Activated CD8-positive, alpha-beta memory T cell treated with anti-CD3 and anti-CD28 coated beads, Interleukin-2, amount 50 U/mL, for 48 hours (primary cell): ENCODE results near the gene KCNG1.
"Not testable (repeated sequence)": the region's sequence is repeated elsewhere in the genome, so short reads cannot be mapped to it uniquely, and the experiment has no call there.

ENCODE experiments used
- DNase-seq: peaks from one replicate; pipeline ENCODE4 v3.0.0-alpha.2; 2020

The KCNG1 gene

GRCh38 chr20:50981714-50982048 lies 41.2 kb downstream of the KCNG1 start:
- DNase-seq: no peak

DNA sequence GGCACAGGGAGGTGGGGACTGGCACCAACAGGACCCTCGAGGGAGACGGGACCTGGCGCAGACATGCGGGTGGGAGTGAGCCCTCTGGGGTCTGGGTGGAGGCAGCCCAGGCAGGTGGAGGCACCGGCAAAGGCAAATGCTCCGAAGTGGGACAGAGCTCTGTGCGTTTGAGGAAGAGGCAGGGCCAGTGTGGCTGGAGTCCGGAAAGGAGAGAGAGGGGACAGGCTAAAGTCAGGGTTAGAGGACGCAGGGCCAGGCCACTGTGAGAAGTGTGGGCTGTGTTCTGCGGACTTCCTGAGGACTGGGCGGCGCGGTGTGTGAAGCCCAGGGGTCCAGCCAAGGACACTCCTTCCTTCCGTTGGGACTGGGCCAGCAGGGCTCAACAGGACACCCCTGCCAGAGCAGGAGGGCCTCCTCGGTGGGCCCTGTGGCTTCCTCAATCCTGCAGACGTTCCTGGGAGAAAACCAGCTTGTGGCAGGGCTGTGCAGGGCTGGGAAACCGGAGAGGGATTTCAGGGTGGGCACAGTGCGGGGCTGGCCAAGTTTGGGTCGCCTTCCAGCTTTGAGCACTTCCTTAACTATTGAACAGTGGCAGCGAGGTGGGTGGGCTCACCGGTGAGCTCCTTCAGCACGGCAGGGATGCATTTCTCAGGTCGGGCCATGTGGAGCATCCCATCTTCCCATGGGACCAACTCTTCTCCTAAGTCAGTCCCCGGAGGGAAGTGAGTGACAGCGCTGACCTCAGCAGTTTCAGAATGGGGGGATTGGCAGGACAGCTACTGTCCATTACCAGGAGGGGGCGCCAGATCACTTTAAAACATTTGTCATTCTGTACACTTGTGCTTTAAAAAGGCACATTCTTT lies 41.8 kb downstream of the KCNG1 start:
- DNase-seq: peak; percentile 87

DNA sequence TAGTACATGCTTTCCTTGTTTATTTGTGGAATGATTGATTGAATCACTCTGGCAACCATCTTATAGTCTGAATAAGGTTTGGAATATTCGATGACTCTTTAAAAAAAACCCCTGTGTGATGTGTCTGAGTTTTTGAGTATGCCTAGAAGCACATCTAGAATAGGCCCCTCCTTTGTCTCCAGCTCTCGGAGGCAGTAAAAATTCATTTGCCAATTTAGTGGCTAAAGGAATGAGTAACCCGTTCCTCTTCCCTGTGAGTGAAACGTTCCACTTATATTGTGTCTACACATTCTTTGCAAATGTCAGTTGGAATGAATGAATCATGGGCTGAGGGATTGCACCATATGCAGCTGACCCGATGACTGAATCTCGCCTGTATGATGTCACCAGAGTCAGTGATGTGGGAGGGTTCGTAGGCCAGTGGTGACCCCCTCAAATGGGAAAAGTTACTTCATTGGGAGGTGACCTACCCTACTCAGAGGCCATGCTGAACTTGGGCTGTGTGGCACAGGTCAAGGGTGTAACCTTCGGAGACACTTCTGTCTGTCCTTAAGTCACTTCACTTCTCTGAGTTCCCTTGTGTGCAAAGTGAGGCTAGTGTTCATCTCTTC lies 42.7 kb downstream of the KCNG1 start:
- peak; percentile 66 for DNase-seq

DNA sequence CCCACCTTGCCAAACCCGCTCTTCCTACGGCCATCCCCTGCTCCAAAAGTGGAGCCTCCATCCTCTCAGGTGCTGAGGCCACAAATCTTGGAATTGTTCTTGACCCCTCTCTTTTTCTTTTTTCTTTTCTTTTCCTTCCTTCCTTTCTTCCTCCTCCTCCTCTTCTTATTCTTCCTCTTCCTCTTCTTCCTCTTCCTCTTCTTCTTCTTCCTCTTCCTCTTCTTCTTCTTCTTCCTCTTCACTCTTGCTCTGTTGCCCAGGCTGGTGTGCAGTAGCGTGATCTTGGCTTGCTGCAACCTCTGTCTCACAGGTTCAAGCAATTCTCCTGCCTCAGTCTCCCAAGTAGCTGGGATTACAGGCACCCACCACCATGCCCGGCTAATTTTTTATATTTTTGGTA lies 44.4 kb downstream of the KCNG1 start:
- DNase-seq: not testable (repeated sequence)

DNA sequence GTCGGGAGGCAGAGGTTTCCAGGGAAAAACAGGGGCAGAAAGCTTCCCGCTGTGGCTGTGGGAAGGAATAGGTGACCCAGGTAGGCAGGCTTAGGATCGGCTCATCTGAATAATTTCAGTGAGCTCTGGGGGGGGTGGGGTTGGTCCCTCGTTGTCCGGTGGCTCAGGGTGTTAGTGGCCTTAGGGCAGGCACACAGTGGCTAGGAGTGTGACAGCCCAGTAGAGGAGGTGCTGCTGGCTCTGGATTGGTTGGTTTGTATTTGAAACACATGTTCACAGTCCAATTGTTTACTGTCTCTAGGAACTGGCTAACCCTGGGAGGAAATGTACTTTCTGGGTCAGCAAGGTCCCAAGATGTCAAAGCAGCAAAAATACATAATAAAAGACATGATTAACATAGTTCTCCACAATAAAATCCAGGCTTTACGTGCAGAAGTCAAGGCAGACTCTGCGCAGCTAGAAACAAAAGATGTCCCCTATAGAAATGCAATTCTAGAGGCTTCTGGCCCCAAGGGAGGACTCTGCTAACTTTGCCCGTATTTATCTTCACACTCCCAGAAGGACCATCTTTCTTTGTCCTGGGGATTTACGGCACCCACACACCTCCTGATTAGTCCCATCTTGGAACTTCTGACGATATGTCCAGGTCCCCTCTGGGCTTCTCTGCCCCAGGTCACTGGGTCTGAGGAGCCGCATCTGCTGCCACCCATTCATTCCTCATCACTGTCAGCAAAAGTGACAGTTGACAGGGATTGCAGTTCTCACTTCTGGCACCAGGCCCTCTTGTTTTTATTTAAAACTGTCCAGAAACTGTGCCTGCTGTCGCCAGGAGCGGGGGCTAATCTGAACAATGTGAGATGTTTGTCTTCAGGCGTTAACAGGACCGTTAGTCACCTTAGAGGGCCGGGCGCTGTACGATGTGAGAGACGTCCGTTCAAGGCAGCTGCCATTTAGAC lies 45.6 kb downstream of the KCNG1 start:
- DNase-seq: no peak

DNA sequence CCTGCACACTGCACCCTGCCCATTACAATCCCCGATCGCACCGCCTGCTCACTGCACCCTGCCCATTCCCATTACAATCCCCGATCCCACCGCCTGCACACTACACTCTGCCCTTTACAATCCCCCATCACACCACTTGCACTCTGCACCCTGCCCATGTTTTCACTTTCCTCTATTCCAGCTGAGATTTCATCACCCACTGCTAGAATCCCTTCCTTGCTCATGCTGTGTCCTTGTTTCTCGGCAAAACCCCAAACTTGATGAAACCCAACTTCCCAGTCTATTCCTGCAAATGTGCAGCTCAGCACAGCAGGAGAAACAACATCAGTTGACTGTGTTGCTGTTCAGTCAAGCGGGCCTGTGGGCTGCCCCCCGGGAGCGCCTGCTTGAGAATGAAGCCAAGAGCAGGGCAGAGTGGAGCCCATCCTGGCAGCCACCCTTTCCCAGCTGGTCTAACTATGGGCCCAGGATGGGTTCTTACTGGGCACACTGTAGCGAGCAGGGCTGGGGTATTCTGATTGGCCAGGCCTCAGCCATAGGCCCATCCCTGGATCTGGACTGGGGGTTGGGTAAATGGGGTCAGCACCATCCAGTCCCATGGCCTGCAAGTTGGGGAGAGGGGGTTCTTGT lies 47.1 kb downstream of the KCNG1 start:
- no peak for DNase-seq

GRCh38 chr20:50969912-50970311 lies 53.0 kb downstream of the KCNG1 start:
- no peak for DNase-seq

DNA sequence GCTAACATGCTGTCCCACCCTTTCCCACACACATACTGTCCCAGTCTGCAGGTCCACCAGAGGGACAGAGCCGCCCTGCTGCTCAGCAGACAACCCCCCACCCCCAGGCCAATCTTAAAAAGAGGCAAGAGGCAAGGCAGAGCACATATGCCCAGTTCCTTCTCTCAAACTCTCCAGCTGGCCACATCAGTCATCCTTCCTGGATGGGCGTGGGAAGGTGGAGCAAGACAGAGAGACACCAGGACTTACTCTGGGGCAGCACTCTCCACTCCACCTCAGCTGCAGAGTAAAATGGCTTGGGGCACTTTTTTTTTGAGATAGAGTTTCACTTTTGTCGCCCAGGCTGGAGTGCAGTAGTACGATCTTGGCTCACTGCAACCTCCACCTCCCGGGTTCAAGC lies 53.5 kb downstream of the KCNG1 start:
- DNase-seq: peak; percentile 15

- peak; percentile 34 for DNase-seq
Observed at GRCh38 chr20:50968289-50968688, 54.6 kb downstream of the KCNG1 start.

- DNase-seq: peak; percentile 36
Observed at GRCh38 chr20:50967586-50967985, 55.3 kb downstream of the KCNG1 start.

DNA sequence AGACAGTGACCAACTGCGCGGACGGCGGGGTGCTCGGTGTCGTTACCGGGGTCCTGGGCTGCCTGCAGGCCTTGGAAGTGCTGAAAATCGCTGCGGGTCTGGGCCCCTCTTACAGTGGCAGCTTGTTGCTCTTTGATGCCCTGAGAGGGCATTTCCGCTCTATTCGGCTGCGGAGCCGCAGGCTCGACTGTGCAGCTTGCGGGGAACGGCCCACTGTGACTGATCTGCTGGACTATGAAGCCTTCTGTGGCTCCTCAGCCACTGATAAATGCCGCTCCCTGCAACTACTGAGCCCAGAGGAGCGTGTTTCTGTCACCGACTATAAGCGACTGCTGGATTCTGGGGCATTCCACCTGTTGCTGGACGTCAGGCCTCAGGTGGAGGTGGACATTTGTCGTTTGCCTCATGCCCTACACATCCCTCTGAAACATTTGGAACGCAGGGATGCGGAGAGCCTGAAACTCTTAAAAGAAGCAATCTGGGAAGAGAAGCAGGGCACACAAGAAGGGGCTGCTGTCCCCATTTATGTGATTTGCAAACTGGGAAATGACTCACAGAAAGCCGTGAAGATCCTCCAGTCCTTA lies 63.3 kb downstream of the KCNG1 start:
- no peak for DNase-seq

DNA sequence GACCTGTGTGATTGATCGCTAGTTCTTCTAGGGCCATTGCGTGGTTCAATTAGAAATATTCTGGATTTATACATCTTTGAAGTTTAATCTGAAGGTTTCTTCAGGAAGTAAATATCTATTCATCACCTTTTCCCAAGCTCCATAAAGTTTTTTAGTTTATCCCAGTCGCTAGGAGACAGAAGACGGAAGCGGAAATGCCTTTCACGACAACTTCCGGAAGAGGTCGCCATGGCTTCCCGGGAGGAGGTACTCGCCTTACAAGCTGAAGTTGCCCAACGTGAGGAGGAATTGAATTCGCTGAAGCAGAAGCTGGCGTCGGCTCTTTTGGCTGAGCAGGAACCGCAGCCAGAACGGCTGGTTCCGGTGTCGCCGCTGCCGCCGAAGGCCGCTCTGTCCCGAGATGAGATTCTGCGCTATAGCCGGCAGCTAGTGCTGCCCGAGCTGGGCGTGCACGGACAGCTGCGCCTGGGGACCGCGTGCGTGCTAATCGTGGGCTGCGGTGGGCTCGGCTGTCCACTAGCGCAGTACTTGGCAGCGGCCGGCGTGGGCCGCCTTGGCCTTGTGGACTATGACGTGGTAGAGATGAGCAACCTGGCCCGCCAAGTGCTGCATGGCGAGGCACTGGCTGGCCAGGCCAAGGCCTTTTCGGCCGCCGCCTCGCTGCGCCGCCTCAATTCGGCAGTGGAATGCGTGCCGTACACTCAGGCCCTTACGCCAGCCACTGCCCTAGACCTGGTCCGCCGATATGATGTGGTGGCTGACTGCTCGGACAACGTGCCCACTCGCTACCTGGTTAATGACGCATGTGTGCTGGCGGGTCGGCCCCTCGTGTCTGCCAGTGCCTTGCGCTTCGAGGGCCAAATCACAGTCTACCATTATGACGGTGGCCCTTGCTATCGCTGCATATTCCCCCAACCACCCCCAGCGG lies 64.0 kb downstream of the KCNG1 start, which contains the start of gene MOCS3:
Gene MOCS3, plus strand, starts transcription at position 204 of the 928 bp plus-strand sequence. Its CDS starts 25 bp downstream, at position 229.
- DNase-seq: peak; percentile 83

DNA sequence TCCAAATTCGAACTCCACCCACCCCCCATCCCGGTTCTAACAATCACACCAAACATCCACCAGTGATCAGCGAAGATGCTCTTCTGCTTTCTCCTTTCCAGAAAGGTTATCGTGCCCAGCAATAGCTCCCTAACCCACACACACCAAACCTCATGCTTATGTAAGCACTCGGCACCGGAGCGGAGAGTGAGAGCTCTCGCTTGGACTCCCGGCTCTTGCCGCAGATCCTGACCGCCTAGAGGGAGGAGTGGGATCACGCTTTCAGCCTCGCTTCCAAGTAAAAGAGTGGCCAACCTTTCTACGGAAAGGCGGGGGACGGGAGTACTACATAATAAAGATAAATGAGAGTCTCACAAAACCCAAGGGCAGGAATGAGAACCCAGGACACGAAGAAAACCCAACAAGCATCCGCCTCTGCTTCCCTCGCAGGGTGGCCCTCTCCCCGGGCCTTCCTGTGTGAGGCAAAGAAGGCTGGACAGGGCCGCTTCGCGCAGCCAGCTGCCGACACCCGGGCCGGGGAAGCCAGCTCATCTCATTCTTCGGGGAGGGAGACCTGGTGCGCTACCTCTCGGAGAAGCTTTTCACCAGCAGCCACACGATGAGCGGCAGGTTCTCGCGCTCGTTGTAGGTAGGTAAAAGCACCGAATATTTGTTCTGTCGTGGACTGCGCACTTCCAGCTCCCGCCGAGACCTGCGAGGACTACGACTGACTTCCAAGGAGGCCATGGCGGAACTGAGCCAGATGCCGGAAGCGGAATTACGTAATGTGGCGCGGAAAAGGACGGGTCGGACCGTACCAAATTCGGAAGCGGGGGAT lies 64.9 kb downstream of the KCNG1 start, which contains the start of gene DPM1:
Gene DPM1, minus strand, starts transcription at position 735 of the 817 bp plus-strand sequence. Its CDS starts 9 bp downstream, at position 726.
- DNase-seq: peak; percentile 92

DNA sequence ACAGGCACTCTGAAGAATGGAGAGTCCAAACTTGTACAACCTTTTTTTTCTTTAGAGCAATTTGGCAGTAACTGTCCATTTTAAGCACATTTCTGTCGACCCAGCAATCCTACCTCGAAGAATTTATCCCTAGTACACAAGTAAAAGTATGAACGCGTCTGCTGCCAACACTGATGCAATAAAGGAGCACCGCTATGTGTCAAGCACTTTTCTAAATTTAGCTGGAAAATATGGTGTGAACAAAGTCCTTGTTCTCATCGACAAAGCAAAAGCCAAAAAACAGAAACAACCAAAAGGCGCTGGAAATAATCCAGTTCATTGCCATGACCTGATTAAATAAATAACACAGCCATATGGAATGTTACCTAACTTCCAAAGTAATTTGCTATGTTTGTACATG lies 65.6 kb downstream of the KCNG1 start:
- DNase-seq: no peak

DNA sequence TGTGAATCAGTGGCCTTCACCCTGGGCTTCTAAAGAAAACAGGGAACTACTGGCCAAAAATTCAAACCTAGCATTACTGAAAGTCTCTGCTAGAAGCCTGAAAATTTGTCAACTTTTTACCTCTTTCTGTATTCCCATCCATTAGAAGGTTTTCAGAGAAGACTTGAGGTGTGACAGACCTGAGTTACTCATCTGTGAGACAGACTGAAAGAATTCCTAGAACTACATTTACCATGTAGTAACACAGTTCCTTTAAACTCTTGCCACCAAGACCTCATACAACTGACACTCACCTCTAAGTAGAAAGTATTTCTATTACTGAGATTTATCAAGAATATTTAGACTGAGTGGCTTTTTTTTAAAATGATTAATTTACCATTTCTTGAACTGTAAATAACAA lies 69.1 kb downstream of the KCNG1 start:
- no peak for DNase-seq
